Fibroblast of peridontal ligament (primary cell): ENCODE measurements around the gene FRMD8.

Source experiments
- DNase-seq: peaks from one replicate; pipeline ENCODE4 v3.0.0-alpha.2; 2010; ENCODE audit errors: extremely low read depth

The FRMD8 gene, protein sequence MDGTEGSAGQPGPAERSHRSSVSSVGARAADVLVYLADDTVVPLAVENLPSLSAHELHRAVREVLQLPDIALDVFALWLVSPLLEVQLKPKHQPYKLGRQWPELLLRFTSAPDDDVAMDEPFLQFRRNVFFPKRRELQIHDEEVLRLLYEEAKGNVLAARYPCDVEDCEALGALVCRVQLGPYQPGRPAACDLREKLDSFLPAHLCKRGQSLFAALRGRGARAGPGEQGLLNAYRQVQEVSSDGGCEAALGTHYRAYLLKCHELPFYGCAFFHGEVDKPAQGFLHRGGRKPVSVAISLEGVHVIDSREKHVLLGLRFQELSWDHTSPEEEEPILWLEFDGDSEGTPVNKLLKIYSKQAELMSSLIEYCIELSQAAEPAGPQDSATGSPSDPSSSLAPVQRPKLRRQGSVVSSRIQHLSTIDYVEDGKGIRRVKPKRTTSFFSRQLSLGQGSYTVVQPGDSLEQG

DNA sequence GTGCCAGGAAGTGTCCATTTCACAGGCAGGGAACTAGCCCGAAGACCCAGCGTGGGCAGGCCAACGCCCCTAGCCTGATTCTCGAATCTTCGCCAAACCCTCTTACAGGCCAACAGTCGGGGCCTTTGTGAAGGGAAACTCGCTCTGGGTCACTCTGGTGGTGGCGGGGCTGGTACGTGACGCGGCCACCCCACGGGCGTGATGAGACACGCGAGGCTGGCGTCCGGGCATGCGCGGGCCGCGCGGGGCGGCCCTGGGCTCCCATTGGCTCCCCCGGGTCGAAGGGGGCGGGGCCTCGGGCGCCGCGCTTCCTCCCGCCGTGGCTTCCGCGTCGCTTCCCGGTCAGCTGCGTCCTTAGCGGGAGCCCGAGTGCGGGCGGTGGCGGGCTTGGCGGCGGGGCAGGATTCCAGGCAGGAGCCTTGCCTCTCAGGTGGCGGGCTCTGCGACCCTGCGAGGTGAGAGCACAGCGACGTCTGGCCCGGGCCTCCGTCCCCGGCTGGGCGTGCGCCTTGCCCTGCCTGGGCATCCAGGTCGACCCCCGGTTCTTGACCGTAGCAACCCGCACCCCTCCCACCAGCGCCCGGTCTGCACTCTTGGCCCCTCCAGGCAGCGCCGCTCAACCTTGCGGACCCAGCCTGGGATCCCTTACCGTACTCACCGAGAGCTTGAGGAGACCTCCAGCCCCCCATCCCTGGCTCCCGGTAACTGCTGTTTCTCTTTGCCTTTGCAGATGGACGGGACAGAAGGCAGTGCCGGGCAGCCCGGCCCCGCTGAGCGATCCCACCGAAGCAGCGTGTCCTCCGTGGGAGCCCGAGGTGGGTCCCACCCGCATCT is at the start of gene FRMD8:
TSS of gene FRMD8 (plus strand) at position 331 of the 834 bp plus-strand sequence. CDS start at position 731, 400 bp downstream.
- peak; percentile 70 for DNase-seq

DNA sequence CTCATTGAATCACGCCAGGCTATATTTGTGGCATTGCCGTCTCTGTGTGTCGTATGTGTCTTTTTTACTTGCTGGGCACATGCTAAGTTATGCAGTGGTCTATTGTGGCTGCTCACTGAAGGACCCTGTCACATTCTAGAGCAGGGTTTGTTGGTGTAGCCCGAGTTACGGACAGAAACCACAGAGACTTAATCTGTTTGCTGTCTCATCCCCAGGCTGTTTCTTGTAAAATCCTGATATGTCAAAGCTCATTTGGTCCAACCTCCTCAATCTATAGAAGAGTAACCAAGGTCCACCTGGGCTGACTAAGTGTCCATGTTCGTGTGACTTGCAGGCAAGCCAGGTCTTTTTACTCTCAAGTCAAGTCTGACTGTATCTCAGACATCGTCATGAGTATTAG is 47.8 kb upstream of the FRMD8 start:
- no peak for DNase-seq

DNA sequence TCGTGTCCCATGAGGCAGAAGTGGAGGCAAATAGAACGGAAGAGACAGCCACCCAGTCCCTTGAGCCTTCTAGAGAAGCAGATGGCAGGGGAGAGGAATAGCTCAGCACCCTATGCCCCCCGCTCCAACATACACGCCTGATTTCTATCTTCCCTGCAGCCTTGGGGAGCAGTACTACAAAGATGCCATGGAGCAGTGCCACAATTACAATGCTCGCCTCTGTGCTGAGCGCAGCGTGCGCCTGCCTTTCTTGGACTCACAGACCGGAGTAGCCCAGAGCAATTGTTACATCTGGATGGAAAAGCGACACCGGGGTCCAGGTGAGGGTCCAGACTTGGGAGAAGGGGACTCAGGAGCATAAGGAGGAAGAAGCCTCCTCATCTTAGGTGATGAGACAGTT is 46.2 kb upstream of the FRMD8 start:
- DNase-seq = no peak

DNA sequence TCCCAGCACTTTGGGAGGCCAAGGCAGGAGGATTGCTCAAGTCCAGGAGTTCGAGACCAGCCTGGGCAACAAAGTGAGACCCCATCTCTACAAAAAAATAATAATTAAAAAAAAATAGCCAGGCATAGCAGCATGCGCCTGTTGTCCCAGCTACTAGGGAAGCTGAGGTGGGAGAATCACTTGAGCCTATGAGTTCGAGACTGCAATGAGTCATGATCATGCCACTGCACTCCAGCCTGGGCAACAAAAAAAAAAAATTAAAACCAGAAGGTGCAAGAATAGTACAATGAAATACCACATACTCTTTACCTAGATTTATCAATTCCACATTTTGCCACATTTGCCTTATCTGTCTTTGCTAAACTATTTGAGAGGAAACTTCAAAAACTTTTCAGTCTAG is 44.6 kb upstream of the FRMD8 start:
- no peak for DNase-seq

DNA sequence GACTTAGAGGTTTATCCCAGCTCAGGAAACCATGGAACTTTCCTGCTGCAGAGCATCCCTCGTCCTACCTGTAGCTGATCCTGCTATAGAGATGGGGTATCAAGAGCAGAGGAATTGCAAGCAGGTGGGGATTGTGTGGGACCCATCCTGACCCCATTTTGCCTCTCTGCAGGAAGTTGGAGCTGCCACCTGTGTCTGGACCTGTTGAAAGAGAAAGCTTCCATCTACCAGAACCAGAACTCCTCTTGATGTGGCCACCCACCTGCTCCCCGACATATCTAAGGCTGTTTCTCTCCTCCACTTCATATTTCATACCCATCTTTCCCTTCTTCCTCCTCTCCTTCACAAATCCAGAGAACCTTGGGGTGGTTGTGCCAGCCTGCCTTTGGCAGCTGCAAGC is 34.9 kb upstream of the FRMD8 start:
- DNase-seq = no peak

DNA sequence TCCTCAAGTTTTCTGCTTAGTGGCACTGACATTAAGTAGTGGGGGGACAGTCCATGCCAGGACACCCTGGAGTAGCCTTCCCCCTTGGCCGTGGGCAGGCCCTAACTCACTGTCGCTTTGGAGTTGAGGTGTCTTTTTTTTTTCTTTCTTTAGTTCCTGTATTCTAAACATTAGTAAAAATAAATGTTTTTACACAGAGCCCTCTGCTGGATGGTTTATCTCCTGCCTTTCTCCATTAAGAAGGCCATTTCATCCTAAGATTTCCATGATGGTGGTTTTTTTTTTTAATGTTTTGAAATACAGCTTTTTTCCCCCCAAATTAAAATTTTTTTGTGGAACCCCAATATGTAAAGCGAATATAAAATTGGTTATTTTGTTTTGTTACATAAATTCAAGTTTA is 33.7 kb upstream of the FRMD8 start:
- DNase-seq = peak; percentile 51

DNA sequence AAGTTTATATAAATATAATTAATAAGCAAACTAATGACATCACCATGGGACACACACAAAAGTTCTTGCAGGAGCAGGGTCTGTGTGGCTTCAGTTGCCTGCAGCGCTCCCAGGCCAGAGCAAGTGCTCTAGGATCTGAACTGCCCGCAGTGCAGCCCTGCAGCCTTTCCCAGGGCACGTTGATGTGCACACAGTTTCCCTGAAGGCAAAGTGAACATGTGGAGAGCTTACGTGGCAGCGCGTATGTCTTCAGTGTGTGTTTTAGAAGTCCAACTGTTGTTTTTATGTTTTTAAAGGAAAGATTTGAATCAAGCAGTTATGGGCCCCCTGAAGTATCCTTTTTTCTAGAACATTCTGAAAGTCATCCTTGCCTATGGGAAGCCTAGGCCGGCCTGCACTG is 33.1 kb upstream of the FRMD8 start:
- no peak for DNase-seq

DNA sequence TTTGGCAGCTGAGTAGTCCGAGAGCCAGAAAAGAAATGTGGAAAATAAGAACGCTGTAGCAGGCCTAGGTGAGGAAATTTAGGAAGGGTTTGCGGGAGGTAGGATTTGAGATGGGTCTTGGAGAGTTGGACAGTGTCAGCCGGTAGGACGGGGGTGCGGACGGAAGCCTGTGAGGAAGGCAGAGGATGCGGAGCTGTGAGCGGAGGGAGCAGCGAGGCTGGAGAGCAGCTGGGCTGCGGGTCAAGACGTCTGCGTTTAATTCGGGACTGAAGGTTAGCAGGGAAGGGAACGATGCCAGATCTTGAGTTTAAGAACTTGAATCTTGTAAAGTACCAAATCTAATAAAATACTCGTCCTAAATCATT is 32.6 kb upstream of the FRMD8 start:
- no peak for DNase-seq

DNA sequence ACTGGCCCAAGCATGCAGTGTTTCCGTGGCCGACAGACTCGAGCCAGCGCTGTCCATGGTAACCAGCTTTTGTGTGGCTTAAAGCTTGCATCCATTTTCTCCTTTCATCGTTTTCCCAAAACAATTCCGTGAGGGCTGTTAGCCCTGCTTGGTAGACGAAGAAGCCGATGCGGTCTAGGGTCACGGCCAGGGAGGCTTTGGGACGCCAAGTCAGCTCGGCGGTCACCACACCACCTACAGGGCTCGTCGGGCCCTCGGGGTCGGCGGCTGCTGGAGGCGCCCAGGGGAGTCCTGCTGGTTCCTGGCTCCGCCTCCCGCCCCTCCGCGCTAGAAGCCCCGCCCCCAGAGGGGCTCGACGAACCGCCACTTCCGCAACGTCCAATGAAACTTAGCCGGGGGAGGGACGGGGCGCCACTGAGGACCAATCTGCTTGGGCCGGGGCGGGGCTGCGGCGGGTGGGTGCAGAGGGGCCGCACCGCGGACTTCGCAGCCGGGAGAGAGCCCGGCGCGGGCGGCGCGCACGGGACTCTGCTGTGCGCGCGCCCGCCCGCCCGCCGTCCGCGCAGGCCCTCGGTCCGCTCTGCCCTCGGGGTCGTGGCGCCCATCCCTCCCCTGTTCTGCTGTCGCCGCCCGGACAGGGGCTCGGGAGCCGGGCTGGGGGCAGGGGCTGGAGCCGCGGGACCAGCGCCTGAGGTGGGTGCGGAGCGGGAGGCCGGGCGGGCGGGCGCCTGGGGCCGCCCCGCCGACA is 32.0 kb upstream of the FRMD8 start, which contains the start of gene TIGD3:
TSS of gene TIGD3 (plus strand) at position 487 of the 748 bp plus-strand sequence. CDS start 1,058 bp downstream, outside the sequence.
- peak; percentile 85 for DNase-seq

DNA sequence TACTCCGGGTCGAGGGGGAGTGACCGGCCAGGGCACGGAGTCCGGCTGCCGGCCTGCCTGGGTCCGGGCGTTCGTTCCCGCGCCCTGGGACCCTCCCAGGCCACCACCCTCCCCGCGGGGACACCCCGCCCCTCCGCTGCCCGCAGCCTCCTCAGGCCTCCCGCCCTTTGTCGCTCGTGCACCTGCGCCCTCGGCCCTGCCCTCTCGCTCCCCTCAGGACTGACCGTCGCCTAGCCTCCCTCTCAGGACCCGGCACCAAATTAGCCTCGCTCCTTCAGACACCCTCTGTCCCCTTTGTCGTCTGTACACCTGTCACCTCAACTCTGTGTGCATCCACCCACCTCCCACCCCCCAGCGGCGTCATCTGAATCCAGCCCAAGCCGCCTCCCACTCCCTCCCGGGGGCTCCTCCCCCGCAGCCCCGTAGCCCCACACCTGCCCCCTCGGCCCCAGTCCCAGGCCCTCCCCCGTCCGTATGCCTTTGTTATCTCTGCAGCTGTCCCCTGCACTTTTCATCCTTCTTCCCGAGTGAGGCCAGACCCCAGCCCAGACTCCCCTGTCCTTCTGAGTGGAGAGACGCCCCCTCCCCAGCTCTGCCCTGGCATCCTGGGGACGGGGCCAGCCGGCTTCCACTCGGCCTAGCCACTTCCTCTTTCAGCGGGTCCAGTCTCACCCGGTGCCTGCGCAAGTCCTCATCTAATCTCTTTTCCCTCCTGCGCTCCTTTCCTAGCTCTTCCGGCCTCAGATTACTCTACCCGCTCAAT is 31.2 kb upstream of the FRMD8 start:
- DNase-seq = no peak

DNA sequence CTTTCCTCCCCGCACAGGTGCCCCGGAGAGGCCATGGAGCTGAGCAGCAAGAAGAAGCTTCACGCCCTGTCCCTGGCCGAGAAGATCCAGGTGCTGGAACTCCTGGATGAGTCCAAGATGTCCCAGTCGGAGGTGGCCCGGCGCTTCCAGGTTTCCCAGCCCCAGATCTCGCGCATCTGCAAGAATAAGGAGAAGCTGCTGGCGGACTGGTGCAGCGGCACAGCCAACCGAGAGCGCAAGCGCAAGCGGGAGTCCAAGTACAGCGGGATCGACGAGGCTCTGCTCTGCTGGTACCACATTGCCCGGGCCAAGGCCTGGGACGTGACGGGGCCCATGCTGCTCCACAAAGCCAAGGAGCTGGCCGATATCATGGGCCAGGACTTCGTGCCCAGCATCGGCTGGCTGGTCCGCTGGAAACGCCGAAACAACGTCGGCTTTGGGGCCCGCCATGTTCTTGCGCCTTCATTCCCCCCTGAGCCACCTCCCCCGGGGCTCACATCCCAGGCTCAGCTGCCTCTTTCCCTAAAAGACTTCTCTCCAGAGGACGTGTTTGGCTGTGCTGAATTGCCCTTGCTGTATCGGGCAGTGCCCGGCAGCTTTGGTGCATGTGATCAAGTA is 30.6 kb upstream of the FRMD8 start:
- DNase-seq = peak; percentile 38

DNA sequence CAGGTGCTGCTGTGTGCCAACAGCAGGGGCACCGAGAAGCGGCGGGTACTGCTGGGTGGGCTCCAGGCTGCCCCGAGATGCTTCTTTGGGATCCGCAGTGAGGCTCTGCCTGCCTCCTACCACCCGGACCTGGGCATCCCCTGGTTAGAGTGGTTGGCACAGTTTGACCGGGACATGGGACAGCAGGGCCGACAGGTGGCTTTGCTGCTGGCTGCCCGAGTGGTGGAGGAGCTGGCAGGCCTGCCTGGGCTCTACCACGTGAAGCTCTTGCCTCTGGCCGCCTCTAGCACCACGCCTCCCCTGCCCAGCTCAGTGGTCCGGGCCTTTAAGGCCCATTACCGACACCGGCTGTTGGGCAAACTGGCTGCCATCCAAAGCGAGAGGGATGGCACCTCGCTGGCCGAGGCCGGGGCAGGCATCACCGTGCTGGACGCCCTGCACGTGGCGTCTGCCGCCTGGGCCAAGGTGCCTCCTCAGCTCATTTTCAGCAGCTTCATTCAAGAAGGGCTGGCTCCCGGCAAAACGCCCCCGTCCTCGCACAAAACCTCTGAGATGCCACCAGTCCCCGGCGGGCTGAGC is 30.0 kb upstream of the FRMD8 start:
- no peak for DNase-seq

DNA sequence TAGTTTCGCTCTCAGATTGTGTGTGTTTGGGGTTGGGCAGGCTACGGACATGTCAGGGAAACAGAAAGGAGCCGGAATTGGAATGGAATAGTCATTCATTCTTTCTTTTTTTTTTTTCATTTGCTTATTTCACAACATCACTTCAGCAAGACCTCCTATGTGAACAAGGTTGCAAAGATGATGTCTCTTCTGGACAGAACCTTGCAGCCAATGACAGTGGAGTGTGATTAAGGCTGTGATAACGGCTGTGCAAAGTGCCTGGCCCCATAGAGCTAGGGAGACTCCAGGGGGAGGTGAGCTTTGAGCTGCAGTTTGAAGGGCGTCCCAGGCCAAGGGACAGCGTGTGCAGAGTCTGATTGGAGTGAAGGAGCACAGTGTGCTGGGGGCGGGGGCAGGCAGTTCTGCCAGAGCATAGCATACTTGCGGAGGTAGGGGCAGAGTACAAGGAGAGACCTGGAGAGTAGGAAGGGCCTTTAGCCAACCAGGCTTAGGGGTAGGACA is 28.5 kb upstream of the FRMD8 start:
- DNase-seq = no peak

DNA sequence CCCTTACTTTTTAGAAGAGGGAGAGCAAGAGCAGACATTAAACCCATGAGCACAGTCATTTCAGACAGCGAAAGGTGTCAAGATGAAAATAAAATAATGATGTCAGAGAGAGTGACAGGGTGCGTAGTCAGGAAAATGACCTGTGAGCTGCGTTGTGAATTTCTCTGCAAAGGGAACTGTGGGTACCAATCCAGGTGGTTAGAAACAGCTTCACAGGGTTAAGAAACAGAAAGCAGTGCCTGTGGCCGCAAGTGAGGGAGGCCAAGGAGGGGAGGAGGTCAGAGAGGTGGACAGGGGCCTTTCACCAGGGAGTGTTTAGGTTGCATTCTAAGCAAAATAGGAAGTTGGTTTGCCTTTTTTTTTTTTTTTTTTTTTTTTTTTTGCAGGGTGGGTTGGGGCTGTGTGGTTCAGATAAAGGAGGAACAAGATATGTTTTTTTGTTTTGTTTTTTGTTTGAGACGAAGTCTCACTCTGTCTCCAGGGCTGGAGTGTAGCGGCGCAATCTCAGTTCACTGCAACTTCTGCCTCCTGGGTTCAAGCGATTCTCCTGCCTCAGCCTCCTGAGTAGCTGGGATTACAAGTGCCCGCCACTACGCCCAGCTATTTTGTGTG is 24.0 kb upstream of the FRMD8 start:
- no peak for DNase-seq

DNA sequence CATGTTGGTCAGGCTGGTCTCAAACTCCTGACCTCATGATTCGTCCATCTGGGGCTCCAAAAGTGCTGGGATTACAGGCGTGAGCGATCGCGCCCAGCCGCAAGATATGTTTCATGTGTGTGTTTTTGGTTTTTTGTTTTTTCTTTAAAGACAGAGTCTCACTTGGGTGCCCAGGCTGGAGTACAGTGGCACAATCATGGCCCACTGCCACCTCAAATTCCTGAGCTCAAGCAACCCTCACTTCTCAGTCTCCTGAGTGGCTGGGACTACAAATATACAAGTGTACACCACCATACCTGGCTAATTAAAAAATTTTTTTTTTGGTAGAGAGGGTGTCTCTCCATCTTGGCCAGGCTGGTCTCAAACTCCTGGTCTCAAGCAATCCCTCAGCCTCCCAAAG is 23.5 kb upstream of the FRMD8 start:
- DNase-seq = no peak

DNA sequence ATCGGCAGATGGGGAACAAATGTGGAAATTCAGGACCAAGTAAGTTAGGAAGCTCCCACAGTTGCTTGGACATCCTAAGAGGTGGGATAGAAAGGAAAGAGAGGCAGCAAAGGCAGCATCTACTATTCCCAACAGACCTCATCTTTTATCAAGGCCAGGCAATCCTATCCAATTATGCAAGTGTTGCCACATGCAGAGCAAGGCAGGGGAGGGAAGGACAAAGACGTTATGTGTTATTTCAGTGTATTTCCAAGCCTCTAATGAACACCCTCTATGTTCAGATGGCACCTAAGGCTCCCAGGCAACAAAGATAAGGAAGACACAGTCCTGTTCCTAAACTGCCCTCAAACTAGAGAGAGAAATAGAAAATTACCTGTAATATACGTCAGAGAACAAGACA is 22.7 kb upstream of the FRMD8 start:
- no peak for DNase-seq

DNA sequence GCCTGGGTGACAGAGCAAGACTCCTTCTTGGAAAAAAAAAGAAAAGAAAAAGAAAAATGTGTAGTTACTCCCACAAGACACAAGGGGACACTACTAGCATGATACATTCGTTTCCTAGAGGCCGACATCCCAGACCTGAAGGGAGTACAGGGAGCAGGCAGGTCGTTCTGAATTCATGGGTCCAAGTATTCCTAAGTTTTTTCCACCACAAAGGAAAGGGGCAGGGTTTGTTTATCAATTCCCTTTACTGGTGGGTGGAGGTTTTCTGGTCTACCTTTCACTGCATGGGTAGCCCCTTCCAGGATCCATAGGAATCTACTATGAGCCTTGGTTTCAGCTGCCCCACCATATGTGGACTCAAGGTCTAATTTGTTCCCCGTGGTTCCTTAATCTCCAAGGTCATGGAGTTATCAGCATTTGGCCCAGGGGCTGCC is 20.1 kb upstream of the FRMD8 start:
- DNase-seq = peak; percentile 89

DNA sequence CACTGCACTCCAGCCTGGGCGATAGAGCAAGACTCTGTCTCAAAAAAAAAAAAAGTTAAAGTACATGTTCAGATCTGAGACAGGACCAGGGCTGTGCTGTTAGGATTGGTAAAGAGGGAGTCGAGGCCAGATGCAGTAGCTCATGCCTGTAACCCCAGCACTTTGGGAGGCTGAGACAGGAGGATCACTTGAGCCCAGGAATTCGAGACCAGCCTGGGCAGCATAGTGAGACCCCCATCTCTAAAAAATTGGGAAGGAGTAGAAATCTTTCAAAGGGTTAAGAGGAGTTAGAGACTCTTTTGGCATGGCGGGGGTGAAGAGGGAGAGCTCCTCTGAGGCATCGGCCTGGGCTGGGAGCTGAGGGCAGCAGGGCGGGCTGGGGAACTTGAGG is 15.8 kb upstream of the FRMD8 start:
- DNase-seq = no peak

DNA sequence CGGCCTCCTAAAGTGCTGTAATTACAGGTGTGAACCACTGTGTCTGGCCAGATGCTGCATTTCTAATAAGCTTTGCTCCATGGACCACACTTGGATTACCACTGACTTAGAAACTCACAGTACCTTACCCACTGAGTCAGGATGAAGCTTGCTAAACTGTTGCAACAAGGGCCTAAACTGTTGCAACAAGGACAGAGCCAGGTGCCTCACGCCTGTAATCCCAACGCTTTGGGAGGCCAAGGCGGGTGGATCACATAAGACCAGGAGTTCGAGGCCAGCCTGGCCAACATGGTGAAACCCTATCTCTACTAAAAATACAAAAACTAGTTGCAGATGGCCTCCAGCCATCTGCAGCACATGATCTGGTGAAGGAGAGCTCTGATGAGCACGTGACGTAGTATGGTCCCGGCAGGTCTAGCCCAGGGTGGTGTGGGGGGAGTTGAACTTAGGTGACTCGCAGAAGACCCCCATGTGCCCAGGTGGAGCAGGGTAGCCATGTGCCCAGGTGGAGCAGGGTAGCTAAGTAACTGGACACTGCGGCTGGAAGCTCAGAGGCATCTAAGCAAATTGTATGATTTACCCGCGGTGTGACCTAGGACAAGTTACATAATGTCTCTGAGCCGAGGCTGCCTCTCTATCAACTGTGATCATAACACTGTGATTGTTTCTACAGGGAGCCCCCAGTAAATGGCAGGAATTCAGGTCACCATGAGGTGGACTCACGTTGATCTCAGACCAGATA is 12.4 kb upstream of the FRMD8 start:
- no peak for DNase-seq
